GM15510 (cell line): Measurements from ENCODE around the gene PCSK2.

Experiments used
- POLR2A ChIP-seq: IDR thresholded peaks from 3 replicates; pipeline ENCODE4 v1.6.1; 2011; ENCODE audit warnings: borderline replicate concordance; ENCODE audit not compliant: insufficient read length; ENCODE audit errors: extremely low read depth

PCSK2 gene

GRCh38 chr20:17501701-17502100 lies 274.9 kb downstream of the PCSK2 start:
- no peak for TF ChIP-seq POLR2A

GRCh38 chr20:17502105-17502504 lies 275.3 kb downstream of the PCSK2 start:
- TF ChIP-seq POLR2A = no peak

GRCh38 chr20:17503301-17504065 lies 276.6 kb downstream of the PCSK2 start:
- no peak for TF ChIP-seq POLR2A

GRCh38 chr20:17504066-17504897 lies 277.4 kb downstream of the PCSK2 start:
- TF ChIP-seq POLR2A = no peak

- no peak for TF ChIP-seq POLR2A
Measured at GRCh38 chr20:17504898-17505635, 278.2 kb downstream of the PCSK2 start.

- no peak for TF ChIP-seq POLR2A
Measured at GRCh38 chr20:17505636-17506517, 279.0 kb downstream of the PCSK2 start.

GRCh38 chr20:17507032-17507431 lies 280.2 kb downstream of the PCSK2 start:
- no peak for TF ChIP-seq POLR2A

GRCh38 chr20:17507531-17507930 lies 280.7 kb downstream of the PCSK2 start:
- TF ChIP-seq POLR2A = no peak

- no peak for TF ChIP-seq POLR2A
Measured at GRCh38 chr20:17508756-17509155, 281.9 kb downstream of the PCSK2 start.

GRCh38 chr20:17510548-17510947 lies 283.7 kb downstream of the PCSK2 start:
- no peak for TF ChIP-seq POLR2A

GRCh38 chr20:17511401-17511800 lies 284.6 kb downstream of the PCSK2 start:
- TF ChIP-seq POLR2A = no peak

- no peak for TF ChIP-seq POLR2A
Measured at GRCh38 chr20:17513939-17514338, 287.1 kb downstream of the PCSK2 start.

- no peak for TF ChIP-seq POLR2A
Measured at GRCh38 chr20:17515053-17515452, 288.2 kb downstream of the PCSK2 start.

GRCh38 chr20:17518339-17519052 lies 291.7 kb downstream of the PCSK2 start:
- no peak for TF ChIP-seq POLR2A

GRCh38 chr20:17519606-17520285 lies 292.9 kb downstream of the PCSK2 start:
- no peak for TF ChIP-seq POLR2A
